ENCODE results near the gene CCDC40. TPM values are rescaled to one million over a fixed set of nuclear protein-coding genes. Genes with fewer than 3 reads are reported as not detected.

The CCDC40 gene
- total and polyA plus RNA-seq, 2 of the 13 experiments (the other 11 are each of a cell fraction or from before 2014, with no cell fraction given): 4.1 to 5.5 TPM

GRCh38 chr17:79988185-79988971 lies 48.1 kb upstream of the CCDC40 start (continued):
- TF ChIP-seq ZC3H4 (CRISPR knock-in tag; IDR thresholded peaks at IDR 0.05; ENCODE audit: borderline replicate concordance) (peak; percentile 75), KDM3A (CRISPR knock-in tag; IDR thresholded peaks at IDR 0.05; ENCODE audit: low read depth) (peak; percentile 83; the same call in 1 of the 2 replicates), MLXIP (CRISPR knock-in tag; IDR thresholded peaks at IDR 0.05; ENCODE audit: borderline replicate concordance) (no peak; the same call in none of the 2 replicates), HDAC2 (CRISPR knock-in tag; IDR thresholded peaks at IDR 0.05) (peak; percentile 97), ZNF501 (CRISPR knock-in tag; IDR thresholded peaks at IDR 0.05) (peak; percentile 47; the same call in 1 of the 2 replicates), ZNF687 (CRISPR knock-in tag; IDR thresholded peaks at IDR 0.05) (peak; percentile 97), TCF12 (IDR thresholded peaks at IDR 0.05) (no peak), TCF12 (CRISPR knock-in tag; IDR thresholded peaks at IDR 0.05) (peak; percentile 97), TRIM22 (IDR thresholded peaks at IDR 0.05) (no peak), SOX5 (CRISPR knock-in tag; IDR thresholded peaks at IDR 0.05; ENCODE audit: borderline replicate concordance) (peak; percentile 96), ZNF713 (CRISPR knock-in tag; IDR thresholded peaks at IDR 0.05) (no peak), ELF1 (CRISPR knock-in tag; IDR thresholded peaks at IDR 0.05) (peak; percentile 66), ZNF512B (CRISPR knock-in tag; IDR thresholded peaks at IDR 0.05; ENCODE audit: borderline replicate concordance) (peak; percentile 78), ZNF205 (CRISPR knock-in tag; IDR thresholded peaks at IDR 0.05) (peak; percentile 77; the same call in 1 of the 2 replicates)
